HepG2 (cell line): ENCODE results near the gene THADA. TPM values are rescaled to one million over a fixed set of nuclear protein-coding genes. Genes with fewer than 3 reads are reported as not detected.

Experiments
- ARNT2 ChIP-seq: sonication (generic); formaldehyde crosslinking; IDR thresholded peaks from 2 replicates; pipeline ENCODE4 v1.8.0; 2022; ENCODE audit warnings: mild to moderate bottlenecking, low read depth, missing genetic modification reagents, moderate library complexity
- ARNTL ChIP-seq: sonication (generic); formaldehyde crosslinking; IDR thresholded peaks from 2 replicates; pipeline ENCODE4 v1.4.0; 2020; ENCODE audit warnings: mild to moderate bottlenecking, missing genetic modification reagents
- CHD4 ChIP-seq: fragments of 200-600 bp; sonication (generic); IDR thresholded peaks from 2 replicates; pipeline ENCODE4 v1.7.0; 2017; ENCODE audit warnings: mild to moderate bottlenecking, low read length, borderline replicate concordance
- FOXK2 ChIP-seq: fragments of 450-650 bp; IDR thresholded peaks from 2 replicates; pipeline ENCODE4 v1.6.1; 2016
- HNF4A ChIP-seq: sonication (generic); formaldehyde crosslinking; IDR thresholded peaks from 2 replicates; pipeline ENCODE4 v1.4.0; 2020; ENCODE audit warnings: missing genetic modification reagents
- JUNB ChIP-seq: sonication (generic); formaldehyde crosslinking; IDR thresholded peaks from 2 replicates; pipeline ENCODE4 v1.8.0; 2022; ENCODE audit warnings: missing genetic modification reagents, mild to moderate bottlenecking, borderline replicate concordance
- MAZ ChIP-seq, 2 experiments: sonication (generic) in 1 of 2; formaldehyde crosslinking in 1 of 2; IDR thresholded peaks; 2 replicates each; pipeline versions ENCODE4 v1.5.0 to v1.6.1; 2012 to 2020; ENCODE audit warnings: low read depth in 2 of 2, mild to moderate bottlenecking in 2 of 2, borderline replicate concordance in 1 of 2, improper control_type of control experiment in 1 of 2, low read length in 1 of 2, missing genetic modification reagents in 1 of 2, moderate library complexity in 1 of 2
- NKX3-1 ChIP-seq: sonication (generic); formaldehyde crosslinking; IDR thresholded peaks from 2 replicates; pipeline ENCODE4 v1.5.0; 2020; ENCODE audit warnings: missing genetic modification reagents
- RFXANK ChIP-seq: IDR thresholded peaks from 2 replicates; pipeline ENCODE4 v1.6.1; 2016
- SMC3 ChIP-seq: IDR thresholded peaks from 2 replicates; pipeline ENCODE4 v1.6.1; 2011; ENCODE audit warnings: low read length, improper control_type of control experiment
- SNAPC2 ChIP-seq: sonication (generic); formaldehyde crosslinking; IDR thresholded peaks from 2 replicates; pipeline ENCODE4 v1.8.1; 2022; ENCODE audit warnings: mild to moderate bottlenecking, missing genetic modification reagents
- SOX6 ChIP-seq, 2 experiments: fragments of 450-650 bp in 1 of 2; sonication (generic) in 1 of 2; formaldehyde crosslinking in 1 of 2; IDR thresholded peaks; 2 replicates each; pipeline versions ENCODE4 v1.4.0 to v1.6.1; 2017 to 2020; ENCODE audit warnings: antibody characterized with exemption in 1 of 2, mild to moderate bottlenecking in 1 of 2, missing genetic modification reagents in 1 of 2
- TARDBP ChIP-seq: sonication (generic); formaldehyde crosslinking; IDR thresholded peaks from 2 replicates; pipeline ENCODE4 v1.8.0; 2022; ENCODE audit warnings: mild to moderate bottlenecking, missing genetic modification reagents
- TBX3 ChIP-seq: fragments of 450-650 bp; IDR thresholded peaks from 2 replicates; pipeline ENCODE4 v1.6.1; 2017; ENCODE audit warnings: antibody characterized with exemption, mild to moderate bottlenecking, inconsistent platforms, borderline replicate concordance
- YEATS2 ChIP-seq: sonication (generic); formaldehyde crosslinking; IDR thresholded peaks from 2 replicates; pipeline ENCODE4 v1.4.0; 2020; ENCODE audit warnings: missing genetic modification reagents, borderline replicate concordance
- ZFX ChIP-seq: sonication (generic); formaldehyde crosslinking; IDR thresholded peaks from 2 replicates; pipeline ENCODE4 v1.4.0; 2020; ENCODE audit warnings: mild to moderate bottlenecking, low read depth, missing genetic modification reagents, moderate library complexity
- ZMYM4 ChIP-seq: sonication (generic); formaldehyde crosslinking; IDR thresholded peaks from 2 replicates; pipeline ENCODE4 v1.8.1; 2023; ENCODE audit warnings: mild to moderate bottlenecking, missing genetic modification reagents
- ZNF136 ChIP-seq: sonication (generic); formaldehyde crosslinking; IDR thresholded peaks from 2 replicates; pipeline ENCODE4 v1.8.1; 2022; ENCODE audit warnings: low read depth, mild to moderate bottlenecking, moderate library complexity, missing genetic modification reagents
- polyA plus RNA-seq, 8 experiments: library from polyadenylated mRNA; depleted of rRNA in 3 of 8; stranded (reverse) in 7 of 8; unstranded in 1 of 8; fragments of >200 nt; fragmentation: Illumina TruSeq in 4 of 8; extraction: Trizol in 4 of 8; gene quantifications; 2 replicates each; pipeline versions ENCODE4 v1.2.1 to v1.2.3, GENCODE V29; 2011 to 2016; ENCODE audit warnings: low read depth in 4 of 8, missing spikeins in 1 of 8, mixed read lengths in 1 of 8; ENCODE audit not compliant: insufficient read depth in 1 of 8
- total RNA-seq, 5 experiments: library from RNA; depleted of rRNA; stranded (reverse); fragments of >200 nt; fragmentation: Illumina TruSeq; extraction: Trizol; gene quantifications; 2 replicates each; pipeline ENCODE4 v1.2.3, GENCODE V29; 2016; ENCODE audit warnings: low read depth in 1 of 5
- TF ChIP-seq, protein P1 (sequence below): sonication (generic); formaldehyde crosslinking; IDR thresholded peaks from 2 replicates; pipeline ENCODE4 v1.9.0; 2021; ENCODE audit warnings: missing genetic modification reagents, borderline replicate concordance
- TF ChIP-seq, protein P2 (sequence below): sonication (generic); formaldehyde crosslinking; IDR thresholded peaks from 2 replicates; pipeline ENCODE4 v1.5.0; 2020; ENCODE audit warnings: mild to moderate bottlenecking, missing genetic modification reagents
- TF ChIP-seq, protein P3 (sequence below): sonication (generic); formaldehyde crosslinking; IDR thresholded peaks from 2 replicates; pipeline ENCODE4 v1.5.1; 2020; ENCODE audit warnings: missing genetic modification reagents, mild to moderate bottlenecking, borderline replicate concordance

THADA gene
- total and polyA plus RNA-seq, 2 of the 13 experiments (the other 11 are each of a cell fraction or from before 2014, with no cell fraction given), result 12.7 to 21.7 TPM

DNA sequence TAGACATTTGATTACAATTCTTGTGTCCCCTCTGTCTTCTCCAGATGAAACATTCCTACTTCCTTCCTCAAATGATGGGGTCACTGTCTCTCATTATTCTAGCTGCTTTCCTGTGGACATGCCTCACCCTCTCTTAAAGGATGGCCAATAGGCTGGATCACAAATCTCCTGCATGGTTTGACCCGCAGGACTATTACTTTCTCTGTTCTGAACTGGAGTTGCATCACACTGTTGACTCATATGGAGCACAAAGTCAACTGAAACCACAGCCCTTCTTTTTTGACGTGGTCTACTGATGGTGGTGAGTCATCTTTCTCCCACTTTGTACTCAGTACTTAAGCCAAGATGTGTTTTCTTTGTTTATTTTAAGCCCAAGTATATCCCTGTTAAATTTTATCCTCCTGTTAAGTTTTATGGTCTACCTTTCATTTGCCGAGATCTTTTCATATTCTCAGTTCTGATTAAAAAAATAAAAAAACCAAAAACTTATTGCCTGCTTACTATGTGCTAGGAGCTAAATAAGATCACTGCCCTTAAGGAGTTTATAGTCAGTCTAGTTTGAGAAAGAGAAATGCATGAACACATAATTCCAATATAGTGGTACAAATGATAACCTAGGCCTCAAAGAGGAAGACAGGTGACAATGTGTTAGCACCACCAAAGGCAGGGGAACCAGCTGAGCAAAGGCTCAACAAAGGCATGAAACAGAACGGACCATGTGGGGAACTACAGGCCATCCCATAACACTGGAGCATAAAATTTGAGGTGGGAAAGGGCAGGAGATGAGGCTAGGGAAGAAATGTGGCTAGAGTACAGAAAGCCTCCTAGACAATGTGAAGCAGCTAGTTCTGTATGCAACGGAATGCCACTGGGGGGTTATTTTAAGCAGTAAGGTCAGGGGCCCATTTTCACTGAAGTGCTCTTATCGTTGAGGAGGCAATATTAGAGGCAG is 301.8 kb downstream of the THADA start (continued):
- TF ChIP-seq YEATS2 (CRISPR knock-in tag) (peak; percentile 70; the same call in 1 of the 2 replicates), SOX6 (IDR thresholded peaks at IDR 0.05) (no peak), SOX6 (CRISPR knock-in tag; IDR thresholded peaks at IDR 0.05) (peak; percentile 98), ARNT2 (0 out of 2 replicates have a peak, but pooled peaks have one; percentile 24), RFXANK (CRISPR knock-in tag) (0 out of 2 replicates have a peak, but pooled peaks have one; percentile 12), HNF4A (CRISPR knock-in tag) (peak; percentile 96), TARDBP (CRISPR knock-in tag) (peak; percentile 98), CHD4 (peak; percentile 76; the same call in 1 of the 2 replicates), SNAPC2 (peak; percentile 94), ZNF136 (peak; percentile 84; the same call in 1 of the 2 replicates), JUNB (peak; percentile 99), TBX3 (peak; percentile 80), SMC3 (peak; percentile 57), ZMYM4 (CRISPR knock-in tag) (peak; percentile 97), MAZ (IDR thresholded peaks at IDR 0.05; ENCODE audit: borderline replicate concordance, low read depth, low read length) (no peak), MAZ (CRISPR knock-in tag; IDR thresholded peaks at IDR 0.05; ENCODE audit: low read depth) (peak; percentile 70; the same call in 1 of the 2 replicates), NKX3-1 (CRISPR knock-in tag) (peak; percentile 80), ZFX (peak; percentile 50), ARNTL (CRISPR knock-in tag) (peak; percentile 64; the same call in 1 of the 2 replicates), FOXK2 (peak; percentile 65; the same call in 1 of the 2 replicates)
- TF ChIP-seq, protein P1, sequence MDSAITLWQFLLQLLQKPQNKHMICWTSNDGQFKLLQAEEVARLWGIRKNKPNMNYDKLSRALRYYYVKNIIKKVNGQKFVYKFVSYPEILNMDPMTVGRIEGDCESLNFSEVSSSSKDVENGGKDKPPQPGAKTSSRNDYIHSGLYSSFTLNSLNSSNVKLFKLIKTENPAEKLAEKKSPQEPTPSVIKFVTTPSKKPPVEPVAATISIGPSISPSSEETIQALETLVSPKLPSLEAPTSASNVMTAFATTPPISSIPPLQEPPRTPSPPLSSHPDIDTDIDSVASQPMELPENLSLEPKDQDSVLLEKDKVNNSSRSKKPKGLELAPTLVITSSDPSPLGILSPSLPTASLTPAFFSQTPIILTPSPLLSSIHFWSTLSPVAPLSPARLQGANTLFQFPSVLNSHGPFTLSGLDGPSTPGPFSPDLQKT (CRISPR knock-in tag), result no peak
- TF ChIP-seq, protein P2, sequence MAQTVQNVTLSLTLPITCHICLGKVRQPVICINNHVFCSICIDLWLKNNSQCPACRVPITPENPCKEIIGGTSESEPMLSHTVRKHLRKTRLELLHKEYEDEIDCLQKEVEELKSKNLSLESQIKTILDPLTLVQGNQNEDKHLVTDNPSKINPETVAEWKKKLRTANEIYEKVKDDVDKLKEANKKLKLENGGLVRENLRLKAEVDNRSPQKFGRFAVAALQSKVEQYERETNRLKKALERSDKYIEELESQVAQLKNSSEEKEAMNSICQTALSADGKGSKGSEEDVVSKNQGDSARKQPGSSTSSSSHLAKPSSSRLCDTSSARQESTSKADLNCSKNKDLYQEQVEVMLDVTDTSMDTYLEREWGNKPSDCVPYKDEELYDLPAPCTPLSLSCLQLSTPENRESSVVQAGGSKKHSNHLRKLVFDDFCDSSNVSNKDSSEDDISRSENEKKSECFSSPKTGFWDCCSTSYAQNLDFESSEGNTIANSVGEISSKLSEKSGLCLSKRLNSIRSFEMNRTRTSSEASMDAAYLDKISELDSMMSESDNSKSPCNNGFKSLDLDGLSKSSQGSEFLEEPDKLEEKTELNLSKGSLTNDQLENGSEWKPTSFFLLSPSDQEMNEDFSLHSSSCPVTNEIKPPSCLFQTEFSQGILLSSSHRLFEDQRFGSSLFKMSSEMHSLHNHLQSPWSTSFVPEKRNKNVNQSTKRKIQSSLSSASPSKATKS (CRISPR knock-in tag), result peak; percentile 79; the same call in 1 of the 2 replicates
- TF ChIP-seq, protein P3, sequence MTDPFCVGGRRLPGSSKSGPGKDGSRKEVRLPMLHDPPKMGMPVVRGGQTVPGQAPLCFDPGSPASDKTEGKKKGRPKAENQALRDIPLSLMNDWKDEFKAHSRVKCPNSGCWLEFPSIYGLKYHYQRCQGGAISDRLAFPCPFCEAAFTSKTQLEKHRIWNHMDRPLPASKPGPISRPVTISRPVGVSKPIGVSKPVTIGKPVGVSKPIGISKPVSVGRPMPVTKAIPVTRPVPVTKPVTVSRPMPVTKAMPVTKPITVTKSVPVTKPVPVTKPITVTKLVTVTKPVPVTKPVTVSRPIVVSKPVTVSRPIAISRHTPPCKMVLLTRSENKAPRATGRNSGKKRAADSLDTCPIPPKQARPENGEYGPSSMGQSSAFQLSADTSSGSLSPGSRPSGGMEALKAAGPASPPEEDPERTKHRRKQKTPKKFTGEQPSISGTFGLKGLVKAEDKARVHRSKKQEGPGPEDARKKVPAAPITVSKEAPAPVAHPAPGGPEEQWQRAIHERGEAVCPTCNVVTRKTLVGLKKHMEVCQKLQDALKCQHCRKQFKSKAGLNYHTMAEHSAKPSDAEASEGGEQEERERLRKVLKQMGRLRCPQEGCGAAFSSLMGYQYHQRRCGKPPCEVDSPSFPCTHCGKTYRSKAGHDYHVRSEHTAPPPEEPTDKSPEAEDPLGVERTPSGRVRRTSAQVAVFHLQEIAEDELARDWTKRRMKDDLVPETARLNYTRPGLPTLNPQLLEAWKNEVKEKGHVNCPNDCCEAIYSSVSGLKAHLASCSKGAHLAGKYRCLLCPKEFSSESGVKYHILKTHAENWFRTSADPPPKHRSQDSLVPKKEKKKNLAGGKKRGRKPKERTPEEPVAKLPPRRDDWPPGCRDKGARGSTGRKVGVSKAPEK, result peak; percentile 94; the same call in 1 of the 2 replicates
